H1 (cell line): ENCODE results near the gene GREB1. TPM values are rescaled to one million over a fixed set of nuclear protein-coding genes. Genes with fewer than 3 reads are reported as not detected.

Source experiments
- CTCF ChIA-PET: fragments of 300-600 bp; sonication (Branson Sonifier 250); formaldehyde crosslinking; loops from one replicate; lab custom pipeline; 2021; ENCODE audit not compliant: partially characterized antibody; lab: Charles Lee
- POLR2A ChIA-PET: fragments of 300-600 bp; sonication (Branson Sonifier 250); formaldehyde crosslinking; loops from one replicate; lab custom pipeline; 2021; ENCODE audit warnings: inconsistent platforms; ENCODE audit not compliant: partially characterized antibody; lab: Charles Lee
- DNase-seq, 2 experiments: peaks; one replicate each; pipeline versions ENCODE4 v3.0.0 to v3.0.0-alpha.2; 2010 to 2022; ENCODE audit warnings: low spot score in 2 of 2, low read depth in 1 of 2, mixed read lengths in 1 of 2
- FAIRE-seq: peaks from 2 replicates; lab custom pipeline; 2011; peaks lifted over from hg19 to GRCh38; lab: Jason Lieb, UNC
- H2AFZ ChIP-seq: 2 replicates; pipeline ENCODE4 v1.8.1; 2012; ENCODE audit warnings: low read length, inconsistent platforms
- H2AK5ac ChIP-seq: 2 replicates; pipeline ENCODE4 v1.6.1; 2013; ENCODE audit warnings: low read depth, low read length
- H2BK120ac ChIP-seq: replicated peaks from 2 replicates; pipeline ENCODE3; 2013; ENCODE audit warnings: low read depth, low read length, inconsistent platforms
- H2BK12ac ChIP-seq: 2 replicates; pipeline ENCODE4 v1.6.1; 2013; ENCODE audit warnings: low read depth, low read length
- H2BK15ac ChIP-seq: 2 replicates; pipeline ENCODE4 v1.6.1; 2013; ENCODE audit warnings: low read length
- H2BK20ac ChIP-seq: 2 replicates; pipeline ENCODE4 v1.6.1; 2013; ENCODE audit warnings: low read length
- H2BK5ac ChIP-seq: 2 replicates; pipeline ENCODE4 v1.6.1; 2013; ENCODE audit warnings: low read depth, low read length
- H3K14ac ChIP-seq: 2 replicates; pipeline ENCODE4 v1.6.1; 2013; ENCODE audit warnings: inconsistent platforms; ENCODE audit not compliant: insufficient read length
- H3K18ac ChIP-seq: 2 replicates; pipeline ENCODE4 v1.6.1; 2013; ENCODE audit warnings: low read length; ENCODE audit errors: extremely low read depth
- H3K23ac ChIP-seq: 2 replicates; pipeline ENCODE4 v1.6.1; 2013; ENCODE audit warnings: inconsistent platforms; ENCODE audit not compliant: insufficient read length
- H3K23me2 ChIP-seq: 2 replicates; pipeline ENCODE4 v1.6.1; 2013; ENCODE audit warnings: low read depth, low read length
- H3K27ac ChIP-seq: 2 replicates; pipeline ENCODE4 v1.6.1; 2011; ENCODE audit warnings: low read depth, low read length, inconsistent platforms
- H3K27me3 ChIP-seq, 4 experiments: replicated peaks in 1 of 4; 1 replicate in 1 of 4; 2 replicates in 3 of 4; pipeline versions ENCODE4 v1.6.1 to v1.8.1; 2011 to 2013; ENCODE audit warnings: low read length in 3 of 4, mild to moderate bottlenecking in 3 of 4, inconsistent platforms in 2 of 4, mixed read lengths in 2 of 4, moderate library complexity in 1 of 4; ENCODE audit not compliant: control insufficient read depth in 3 of 4, insufficient read depth in 3 of 4; ENCODE audit errors: extremely low read depth in 1 of 4
- H3K36me3 ChIP-seq, 4 experiments: 2 replicates each; pipeline versions ENCODE4 v1.6.1 to v1.8.1; 2011 to 2013; ENCODE audit warnings: mild to moderate bottlenecking in 4 of 4, low read length in 3 of 4, moderate library complexity in 2 of 4, control low read depth in 1 of 4, inconsistent platforms in 1 of 4; ENCODE audit not compliant: insufficient read depth in 4 of 4, control insufficient read depth in 2 of 4
- H3K4ac ChIP-seq: replicated peaks from 2 replicates; pipeline ENCODE3; 2013; ENCODE audit warnings: low read length, low read depth, mixed read lengths, inconsistent platforms; ENCODE audit not compliant: insufficient read length
- H3K4me1 ChIP-seq, 4 experiments: replicated peaks in 1 of 4; 1 replicate in 1 of 4; 2 replicates in 3 of 4; pipeline versions ENCODE4 v1.6.1 to v1.8.1; 2011 to 2013; ENCODE audit warnings: low read length in 3 of 4, inconsistent platforms in 2 of 4, mixed read lengths in 1 of 4; ENCODE audit not compliant: insufficient read depth in 4 of 4, control insufficient read depth in 3 of 4
- H3K4me2 ChIP-seq, 2 experiments: 2 replicates each; pipeline versions ENCODE4 v1.6.1 to v1.8.1; 2011 to 2013; ENCODE audit warnings: low read depth in 2 of 2, low read length in 2 of 2, control low read depth in 1 of 2, inconsistent platforms in 1 of 2, mild to moderate bottlenecking in 1 of 2; ENCODE audit not compliant: insufficient read depth in 1 of 2
- H3K4me3 ChIP-seq, 4 experiments: fragments of 200-600, 300-600 bp in 1 of 4; sonication (generic), shearing (Covaris generic), sonication (Bioruptor Twin) in 1 of 4; 2 replicates each; pipeline versions ENCODE4 v1.5.1 to v1.8.1; 2011 to 2016; ENCODE audit warnings: low read length in 4 of 4, low read depth in 3 of 4, control low read depth in 2 of 4, inconsistent platforms in 2 of 4, mild to moderate bottlenecking in 2 of 4, mixed read lengths in 1 of 4, moderate library complexity in 1 of 4; ENCODE audit not compliant: insufficient read depth in 2 of 4; ENCODE audit errors: extremely low read depth in 1 of 4
- H3K56ac ChIP-seq: replicated peaks from 2 replicates; pipeline ENCODE3; 2013; ENCODE audit warnings: low read depth, mild to moderate bottlenecking, mixed read lengths, low read length, inconsistent platforms; ENCODE audit not compliant: insufficient read length
- H3K79me1 ChIP-seq: 2 replicates; pipeline ENCODE4 v1.6.1; 2013; ENCODE audit warnings: low read depth, low read length, control low read depth
- H3K79me2 ChIP-seq, 2 experiments: 2 replicates each; pipeline versions ENCODE4 v1.6.1 to v1.8.1; 2012 to 2013; ENCODE audit warnings: low read length in 2 of 2, mild to moderate bottlenecking in 2 of 2, inconsistent platforms in 1 of 2; ENCODE audit not compliant: insufficient read depth in 2 of 2, control insufficient read depth in 1 of 2
- H3K9ac ChIP-seq, 4 experiments: replicated peaks in 1 of 4; 1 replicate in 1 of 4; 2 replicates in 3 of 4; pipeline versions ENCODE4 v1.6.1 to v1.8.1; 2011 to 2013; ENCODE audit warnings: low read depth in 3 of 4, low read length in 3 of 4, control low read depth in 2 of 4, mild to moderate bottlenecking in 2 of 4, moderate library complexity in 2 of 4, inconsistent platforms in 1 of 4; ENCODE audit errors: extremely low read depth in 1 of 4
- H3K9me3 ChIP-seq, 2 experiments: 2 replicates each; pipeline versions ENCODE4 v1.6.1 to v1.8.1; 2012 to 2013; ENCODE audit warnings: mild to moderate bottlenecking in 2 of 2, moderate library complexity in 2 of 2, control low read depth in 1 of 2, inconsistent platforms in 1 of 2, low read depth in 1 of 2, low read length in 1 of 2, mixed read lengths in 1 of 2; ENCODE audit not compliant: insufficient read depth in 2 of 2
- H4K20me1 ChIP-seq, 2 experiments: replicated peaks in 1 of 2; 2 replicates each; pipeline versions ENCODE3 to v1.8.1; 2011 to 2013; ENCODE audit warnings: inconsistent platforms in 2 of 2, low read length in 2 of 2, mild to moderate bottlenecking in 1 of 2; ENCODE audit not compliant: insufficient read depth in 2 of 2, control insufficient read depth in 1 of 2
- H4K5ac ChIP-seq: 2 replicates; pipeline ENCODE4 v1.6.1; 2013; ENCODE audit warnings: low read length, low read depth, mixed read lengths, inconsistent platforms; ENCODE audit not compliant: insufficient read length
- H4K8ac ChIP-seq: 2 replicates; pipeline ENCODE4 v1.8.0; 2013; ENCODE audit warnings: mild to moderate bottlenecking, moderate library complexity, low read length, inconsistent platforms; ENCODE audit not compliant: insufficient read depth; ENCODE audit errors: extremely low read depth
- H4K91ac ChIP-seq: replicated peaks from 2 replicates; pipeline ENCODE3; 2013; ENCODE audit warnings: low read length, mixed read lengths, inconsistent platforms; ENCODE audit not compliant: insufficient read length
- CBX5 ChIP-seq: fragments of 300-800, 300-1000 bp; sonication (generic); IDR thresholded peaks from 2 replicates; pipeline ENCODE4 v1.7.1; 2016; ENCODE audit warnings: antibody characterized with exemption, low read length, low read depth
- CEBPB ChIP-seq: IDR thresholded peaks from 2 replicates; pipeline ENCODE4 v1.6.1; 2012; ENCODE audit warnings: low read depth, low read length
- NANOG ChIP-seq: IDR thresholded peaks from 2 replicates; pipeline ENCODE4 v1.6.1; 2011; ENCODE audit warnings: low read length, low read depth, mild to moderate bottlenecking, inconsistent platforms; ENCODE audit not compliant: insufficient read depth, poor library complexity, severe bottlenecking
- NRF1 ChIP-seq: IDR thresholded peaks from 2 replicates; pipeline ENCODE4 v1.6.1; 2011; ENCODE audit warnings: mild to moderate bottlenecking, low read depth, low read length, improper control_type of control experiment
- RFX5 ChIP-seq: IDR thresholded peaks from 2 replicates; pipeline ENCODE4 v1.6.1; 2011; ENCODE audit warnings: low read depth, low read length, improper control_type of control experiment, borderline replicate concordance
- SIN3A ChIP-seq, 2 experiments: IDR thresholded peaks in 1 of 2; conservative IDR thresholded peaks in 1 of 2; 2 replicates each; pipeline ENCODE4 v1.6.1; 2011 to 2012; ENCODE audit warnings: low read length in 2 of 2, improper control_type of control experiment in 1 of 2, low read depth in 1 of 2, mild to moderate bottlenecking in 1 of 2
- SIRT6 ChIP-seq: IDR thresholded peaks from one replicate; pipeline ENCODE4 v1.7.1; 2012; ENCODE audit warnings: low read length, inconsistent platforms
- SRF ChIP-seq: IDR thresholded peaks from 2 replicates; pipeline ENCODE4 v1.6.1; 2011; ENCODE audit warnings: mild to moderate bottlenecking, low read depth, low read length, moderate library complexity
- TAF1 ChIP-seq: IDR thresholded peaks from 2 replicates; pipeline ENCODE4 v1.6.1; 2011; ENCODE audit warnings: mild to moderate bottlenecking, low read depth, low read length
- TCF12 ChIP-seq: IDR thresholded peaks from 2 replicates; pipeline ENCODE4 v1.6.1; 2011; ENCODE audit warnings: low read depth, mild to moderate bottlenecking, low read length
- YY1 ChIP-seq: IDR thresholded peaks from 2 replicates; pipeline ENCODE4 v1.6.1; 2011; ENCODE audit warnings: low read depth, mild to moderate bottlenecking, low read length
- WGBS, 2 experiments: shearing (Covaris generic) in 1 of 2; methylation state at CpG; one replicate each; pipeline versions ENCODE4 v1.1.6 to v1.1.7; 2013 to 2015; ENCODE audit warnings: low lambda C conversion rate in 2 of 2, mixed read lengths in 2 of 2, inconsistent platforms in 1 of 2, low coverage in 1 of 2, missing lambda C conversion rate in 1 of 2; ENCODE audit not compliant: insufficient replicate concordance in 2 of 2, insufficient coverage in 1 of 2, insufficient read length in 1 of 2; ENCODE audit errors: extremely low coverage in 1 of 2, missing lambda C conversion rate in 1 of 2; 5-methylcytosine and 5-hydroxymethylcytosine counted together
- polyA plus RNA-seq, 7 experiments: library from polyadenylated mRNA; depleted of rRNA in 3 of 7; stranded (reverse) in 5 of 7; unstranded in 2 of 7; fragments of >200 nt in 5 of 7; fragments of 200-250 nt in 2 of 7; gene quantifications; 1 replicate in 5 of 7; 2 replicates in 1 of 7; 4 replicates in 1 of 7; pipeline versions ENCODE4 v1.2.1 to v1.2.3, GENCODE V29; 2011 to 2013; ENCODE audit warnings: missing spikeins in 2 of 7, mixed read lengths in 2 of 7
- total RNA-seq: library from RNA; stranded (reverse); fragmentation: NEBNext Ultra II Directional; extraction: Animal tissue kit (Norgen Biotek cat#: 25700); gene quantifications from 2 replicates; pipeline ENCODE4 v1.2.1, GENCODE V29; 2021

GREB1 gene
- total and polyA plus RNA-seq, 2 of the 8 experiments (the other 6 are each of a cell fraction or from before 2014, with no cell fraction given): 7.9 to 43.4 TPM

GRCh38 chr2:11581797-11582611 is 48.2 kb downstream of the GREB1 start:
- Histone ChIP-seq H4K20me1 (no peaks in the 10 kb centered on the region), H3K14ac (no peak overlapping the region), H3K23me2 (no peaks in the 10 kb centered on the region), H3K4ac (no peak overlapping the region), H2BK20ac (no peak overlapping the region), H4K91ac (no peak overlapping the region), H3K18ac (no peak overlapping the region), H3K36me3 (peaks cover 0 to 3% (median 0%) of the 10 kb centered on the region in 4 experiments; a peak in 2 of 8 replicates), H4K8ac (peak overlapping the region; percentile 20), H3K4me3 (no peak overlapping the region), H2BK120ac (no peak overlapping the region), H3K4me1 (peaks cover 2 to 6% (median 5%) of the 10 kb centered on the region in 4 experiments; a peak in 5 of 7 replicates), H2AFZ (no peak overlapping the region), H2AK5ac (no peak overlapping the region), H3K56ac (no peak overlapping the region), H4K5ac (no peak overlapping the region), H2BK15ac (no peak overlapping the region), H3K79me2 (no peaks in the 10 kb centered on the region), H3K23ac (no peak overlapping the region), H3K4me2 (no peak overlapping the region), H2BK5ac (no peak overlapping the region), H3K79me1 (no peaks in the 10 kb centered on the region), H3K27me3 (no peaks in the 10 kb centered on the region), H2BK12ac (no peak overlapping the region), H3K9me3 (no peaks in the 10 kb centered on the region), H3K9ac (no peak overlapping the region), H3K27ac (no peak overlapping the region)
- POLR2A ChIA-PET: interaction anchor here (0.9 to 1.5 kb wide), 6 partner anchors 13 to 108 kb away, joined by 3 to 7 read pairs (median 4); no protein-coding TSS in a partner anchor
- WGBS, 2 experiments: 74% methylated on average over 17 of the region's 19 CpGs; no CpG with 5 or more reads in 1 of the 2 experiments
- CTCF ChIA-PET: interaction anchor here (0.6 to 19.6 kb wide), 51 partner anchors 9 to 765 kb away, joined by 3 to 558 read pairs (median 8); partner anchors contain the start of genes E2F6 and GREB1
- no peak for TF ChIP-seq SIN3A (conservative IDR thresholded peaks at IDR 0.05 in 1 of 2, IDR thresholded peaks at IDR 0.05 in 1 of 2; ENCODE audit: low read depth in 1 of 2, low read length in 2 of 2)
- no peak for TF ChIP-seq CBX5
- TF ChIP-seq TAF1: no peak
- no peak for TF ChIP-seq NANOG
- no peak for TF ChIP-seq SRF
- TF ChIP-seq TCF12: no peak
- TF ChIP-seq SIRT6: no peak
- TF ChIP-seq RFX5: no peak
- no peak for TF ChIP-seq NRF1
- TF ChIP-seq CEBPB: no peak
- TF ChIP-seq YY1: no peak
- DNase-seq: peak in 1 of 2 experiments; percentile 56
- no peak for FAIRE-seq
